Caki2 (cell line): ENCODE measurements around the gene ING3. TPM values are rescaled to one million over a fixed set of nuclear protein-coding genes. Genes with fewer than 3 reads are reported as not detected.
A peak's percentile ranks its signal among the peaks of the same experiment; 100 is the strongest.
"Not testable (repeated sequence)": the region's sequence is repeated elsewhere in the genome, so short reads cannot be mapped to it uniquely, and the experiment has no call there.

ENCODE experiments used
- DNase-seq: peaks from one replicate; pipeline ENCODE4 v3.0.0-alpha.2; 2015; ENCODE audit warnings: low read depth
- in situ Hi-C: cut with HindIII; loops from 2 replicates; pipeline ENCODE4 v1.10.0; 2016; ENCODE audit warnings: low sequenced_read_pairs, low pct_unique_long_range_greater_than_20kb, mixed read lengths
- total RNA-seq: library from RNA; depleted of rRNA; stranded (reverse); fragments of >200 nt; shearing (Covaris generic); gene quantifications from 2 replicates; pipeline ENCODE4 v1.2.3, GENCODE V29; 2014; ENCODE audit warnings: low replicate concordance

ING3 gene
- total RNA-seq, 1 experiment from 2014 or later = 13.2 TPM

GRCh38 chr7:120947980-120948379 lies 2.6 kb upstream of the ING3 start:
- DNase-seq = no peak
- in situ Hi-C loops = no loop called here

DNA sequence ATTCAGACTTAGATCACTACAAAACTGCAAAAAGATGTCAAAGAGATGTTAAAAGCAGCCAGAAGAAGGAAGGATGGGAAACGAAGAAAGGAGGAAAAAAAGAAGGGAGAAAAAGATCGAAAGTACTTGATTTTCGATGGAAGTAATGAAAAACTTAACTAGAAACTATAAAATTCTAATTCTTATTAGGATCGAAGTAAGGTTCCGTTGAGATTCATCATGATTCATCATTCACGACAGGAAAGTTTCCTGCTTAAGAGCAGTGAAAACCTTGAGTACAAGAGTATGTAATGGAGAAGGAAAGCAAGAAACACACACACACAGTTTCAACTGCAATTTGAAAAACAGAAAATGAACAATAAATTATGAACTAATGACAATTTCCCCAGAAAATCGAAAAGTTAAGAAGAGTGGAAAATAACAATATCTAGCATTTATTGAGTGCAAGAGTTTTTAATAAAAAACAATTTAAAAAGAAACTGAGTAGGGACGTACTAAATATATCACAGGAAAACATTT lies 1.1 kb upstream of the ING3 start:
- peak; percentile 12 for DNase-seq
- in situ Hi-C loops = no loop called here

- DNase-seq = no peak
- in situ Hi-C loops = no loop called here
These were observed 509 bp upstream of the ING3 start for GRCh38 chr7:120949998-120950538.

- in situ Hi-C loops = no loop called here
- DNase-seq = no peak
These were observed 727 bp downstream of the ING3 start for GRCh38 chr7:120951309-120951699.

GRCh38 chr7:120951826-120952225 lies 1.2 kb downstream of the ING3 start:
- in situ Hi-C loops = no loop called here
- DNase-seq = no peak

- in situ Hi-C loops = no loop called here
- DNase-seq = no peak
These were observed 5.1 kb downstream of the ING3 start for GRCh38 chr7:120955577-120956149.

DNA sequence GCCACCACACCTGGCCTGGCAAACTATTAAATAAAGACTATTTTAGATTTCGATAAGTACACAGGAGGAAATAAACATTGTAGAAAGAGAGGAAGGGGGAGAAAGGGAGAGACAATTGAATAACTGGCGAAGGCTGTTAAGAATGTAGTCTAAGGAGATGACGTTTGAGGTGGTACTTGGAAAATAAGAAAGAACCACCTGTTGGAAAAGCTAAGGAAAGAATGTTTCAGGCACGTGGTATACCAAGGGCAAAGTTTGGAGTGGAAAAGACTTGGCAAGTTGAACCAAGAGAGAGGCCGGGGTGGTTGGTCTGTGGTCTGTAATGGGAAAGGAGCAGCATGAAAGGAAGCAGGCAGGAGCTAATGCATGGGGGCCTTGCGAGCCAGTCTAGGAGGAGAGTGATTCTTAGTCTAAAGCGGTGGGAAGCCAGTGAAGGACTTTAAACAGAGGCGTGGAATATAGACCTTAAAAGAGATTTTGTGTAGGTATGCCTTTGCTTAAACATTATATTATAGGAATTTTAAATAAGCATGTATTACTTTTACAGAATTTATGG lies 9.4 kb downstream of the ING3 start:
- in situ Hi-C loops = no loop called here
- DNase-seq = no peak

- in situ Hi-C loops = no loop called here
- DNase-seq = no peak
These were observed 10.1 kb downstream of the ING3 start for GRCh38 chr7:120960714-120961113.

DNA sequence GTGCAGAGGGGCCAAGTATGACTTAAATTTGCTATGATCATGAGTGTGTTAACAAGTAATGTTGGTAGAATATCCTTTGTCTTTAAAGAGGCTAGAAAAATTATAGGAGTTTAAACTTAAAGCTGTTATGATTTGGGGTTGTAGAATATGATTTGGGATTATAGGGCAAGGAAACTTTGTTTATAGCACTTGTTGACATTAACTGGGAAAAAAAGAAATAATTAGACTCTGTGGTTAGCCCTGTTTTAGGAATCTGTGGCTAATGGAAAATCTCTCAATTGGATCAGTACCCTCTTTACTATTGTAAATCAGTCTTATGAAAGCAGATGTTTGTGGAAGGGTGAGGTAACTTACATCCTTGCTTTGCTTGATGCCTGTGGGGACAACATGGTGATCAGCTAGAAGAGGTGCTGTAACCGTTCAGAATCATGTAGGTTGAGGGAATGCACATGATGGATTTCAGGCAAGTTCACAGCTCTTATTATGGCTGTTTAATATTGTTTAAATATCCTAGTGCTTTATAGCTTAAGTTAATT lies 11.1 kb downstream of the ING3 start:
- in situ Hi-C loops = no loop called here
- no peak for DNase-seq

- no peak for DNase-seq
- in situ Hi-C loops = no loop called here
These were observed 13.5 kb downstream of the ING3 start for GRCh38 chr7:120964088-120964487.

- in situ Hi-C loops = no loop called here
- DNase-seq = no peak
These were observed 16.4 kb downstream of the ING3 start for GRCh38 chr7:120966961-120967360.

GRCh38 chr7:120973849-120974248 lies 23.3 kb downstream of the ING3 start:
- no peak for DNase-seq
- in situ Hi-C loops = no loop called here

- in situ Hi-C loops = no loop called here
These were observed 29.4 kb downstream of the ING3 start for GRCh38 chr7:120979765-120980499.

DNA sequence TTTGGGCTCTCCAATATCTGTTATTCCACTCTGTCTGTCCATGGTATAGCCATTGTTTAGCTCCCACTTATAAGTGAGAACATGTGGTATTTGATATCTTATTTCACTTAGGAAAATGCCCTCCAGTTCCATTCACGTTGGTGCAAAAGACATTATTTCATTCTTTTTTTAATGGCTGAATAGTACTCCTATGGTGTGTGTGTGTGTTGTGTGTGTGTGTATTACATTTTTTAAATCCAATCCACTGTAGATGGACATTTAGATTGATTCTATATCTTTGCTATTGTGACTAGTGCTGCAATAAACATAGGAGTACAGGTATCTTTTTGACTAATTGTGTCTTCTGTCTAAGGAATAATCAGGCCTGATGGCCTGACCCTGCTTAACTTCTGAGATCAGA lies 30.5 kb downstream of the ING3 start:
- DNase-seq = no peak
- in situ Hi-C loops = no loop called here

More at GRCh38 chr7:120979765-120980499, 29.4 kb downstream of the ING3 start:
- DNase-seq = no peak

DNA sequence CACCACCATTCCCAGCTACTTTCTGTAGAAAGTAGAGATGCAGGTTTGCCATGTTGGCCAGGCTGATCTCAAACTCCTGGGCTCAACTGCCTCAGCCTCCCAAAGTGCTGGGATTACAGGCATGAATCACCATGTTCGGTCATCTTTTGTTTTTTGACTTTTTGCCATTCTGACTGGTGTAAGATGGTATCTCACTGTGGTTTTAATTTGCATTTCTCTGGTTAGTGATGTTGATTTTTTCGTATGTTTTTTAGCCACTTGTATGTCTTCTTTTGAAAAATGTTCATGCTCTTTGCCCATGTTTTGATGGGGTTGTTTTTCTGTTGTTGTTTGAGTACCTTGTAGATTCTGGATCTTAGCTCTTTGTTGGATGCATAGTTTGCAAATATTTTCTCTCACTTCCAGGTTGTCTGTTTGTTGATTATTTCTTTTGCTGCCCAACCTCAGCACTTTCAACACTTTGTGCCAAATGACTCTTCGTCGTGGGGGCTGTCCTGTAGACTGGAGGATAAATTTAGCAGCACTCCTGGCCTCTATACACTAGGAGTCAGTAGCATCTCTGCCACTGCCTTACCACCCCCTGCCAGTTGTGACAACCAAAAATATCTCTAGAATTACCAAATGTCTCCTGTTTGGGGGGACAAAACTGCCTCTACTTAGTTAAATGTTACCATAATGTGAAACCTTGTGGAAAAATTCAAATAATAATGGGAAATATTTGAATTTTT lies 31.5 kb downstream of the ING3 start:
- no peak for DNase-seq
- in situ Hi-C loops = no loop called here

DNA sequence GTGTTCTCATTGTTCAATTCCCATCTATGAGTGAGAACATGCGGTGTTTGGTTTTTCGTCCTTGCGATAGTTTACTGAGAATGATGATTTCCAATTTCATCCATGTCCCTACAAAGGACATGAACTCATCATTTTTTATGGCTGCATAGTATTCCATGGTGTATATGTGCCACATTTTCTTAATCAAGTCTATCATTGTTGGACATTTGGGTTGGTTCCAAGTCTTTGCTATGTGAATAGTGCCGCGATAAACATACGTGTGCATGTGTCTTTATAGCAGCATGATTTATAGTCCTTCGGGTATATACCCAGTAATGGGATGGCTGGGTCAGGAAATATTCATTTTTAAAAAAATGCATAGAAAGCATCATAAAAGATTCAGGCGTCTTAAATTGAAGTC lies 33.0 kb downstream of the ING3 start:
- DNase-seq, in situ Hi-C loops: not testable (repeated sequence)

DNA sequence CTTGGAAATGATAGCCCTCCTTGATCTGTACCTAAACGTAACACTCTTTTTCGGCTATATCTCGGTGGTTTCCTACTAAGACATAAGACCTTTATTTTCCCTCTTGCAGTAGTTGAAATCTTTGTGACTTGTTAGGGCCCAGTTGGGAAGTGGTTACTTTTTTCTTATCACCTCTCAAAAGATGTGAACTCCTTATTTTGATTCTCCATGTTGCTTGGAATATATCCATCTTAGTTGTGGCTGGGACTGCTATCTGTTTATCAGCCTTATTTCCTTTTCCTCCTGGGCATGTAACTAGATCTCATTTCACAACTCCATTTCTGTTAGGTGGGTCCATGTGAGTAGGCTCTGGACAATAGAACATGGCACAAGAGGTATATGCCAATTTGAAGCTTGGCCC lies 33.8 kb downstream of the ING3 start:
- in situ Hi-C loops = no loop called here
- DNase-seq = no peak

DNA sequence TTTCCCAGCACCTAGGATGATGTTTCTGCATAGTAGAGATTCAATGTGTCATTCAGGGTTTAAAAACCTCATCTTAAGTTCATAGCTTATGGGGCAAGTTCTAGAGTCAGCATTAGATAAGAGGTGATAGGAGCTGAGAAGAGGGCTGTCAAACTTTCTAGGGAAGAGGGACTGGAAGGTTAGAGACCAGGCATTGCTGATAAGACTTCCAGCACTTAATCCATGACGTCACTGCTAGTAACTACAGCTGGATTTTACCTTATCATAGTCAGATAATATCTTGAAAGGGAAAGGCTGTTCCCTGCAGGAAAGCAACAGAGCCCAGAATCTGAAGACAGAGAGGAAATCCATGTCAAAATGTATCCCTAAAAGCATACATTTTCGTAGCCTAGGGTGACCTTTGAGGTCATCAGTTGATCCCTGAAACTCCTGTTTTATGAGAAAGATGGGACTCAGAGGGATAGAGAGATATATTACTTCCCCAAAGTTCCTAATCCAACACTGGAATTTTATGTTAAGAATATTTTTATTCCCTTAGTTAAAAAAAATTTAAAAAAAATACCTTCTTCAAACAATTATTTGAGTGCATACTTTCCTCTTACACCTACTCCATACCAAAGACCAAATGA lies 34.7 kb downstream of the ING3 start:
- in situ Hi-C loops = no loop called here

More for the DNA sequence above, 34.7 kb downstream of the ING3 start:
- no peak for DNase-seq
